A549 (cell line): ENCODE results near the gene C10orf105. TPM values are rescaled to one million over a fixed set of nuclear protein-coding genes. Genes with fewer than 3 reads are reported as not detected.

ENCODE experiments used
- ATAC-seq, 2 experiments: fragments of 200-7000 bp in 1 of 2; fragments of >200 bp in 1 of 2; cut with Nextera tagmentation in 1 of 2; cut with Tn5 transposase in 1 of 2; 3 replicates each; pipeline versions ENCODE4 v1.8.0 to v1.9.1; 2018 to 2020; ENCODE audit warnings: mild to moderate bottlenecking in 1 of 2, moderate library complexity in 1 of 2
- CTCF ChIA-PET: fragments of 300-600 bp; sonication (Branson Sonifier 250); formaldehyde crosslinking; extraction: SDS; loops from one replicate; lab custom pipeline; 2021; ENCODE audit warnings: antibody characterized with exemption, inconsistent platforms; lab: Yijun Ruan, JAX
- POLR2A ChIA-PET: fragments of 350-600 bp; formaldehyde crosslinking; extraction: SDS; loops from one replicate; lab custom pipeline; 2021; ENCODE audit warnings: antibody characterized with exemption, inconsistent platforms; lab: Yijun Ruan, JAX
- DNase-seq, 2 experiments: peaks; one replicate each; pipeline versions ENCODE4 v3.0.0 to v3.0.0-alpha.2; 2011 to 2016; ENCODE audit warnings: low read depth in 1 of 2, low spot score in 1 of 2
- FAIRE-seq: peaks from 2 replicates; lab custom pipeline; 2011; peaks lifted over from hg19 to GRCh38; lab: Jason Lieb, UNC
- H3K27ac ChIP-seq, 2 experiments: fragments of >200 bp; sonication (Bioruptor Twin); formaldehyde crosslinking; 3 replicates each; pipeline ENCODE4 v1.5.1; 2016 to 2017
- H3K4me1 ChIP-seq: fragments of >200 bp; sonication (Bioruptor Twin); formaldehyde crosslinking; 3 replicates; pipeline ENCODE4 v1.6.1; 2016
- H3K4me2 ChIP-seq: fragments of >200 bp; sonication (Bioruptor Twin); formaldehyde crosslinking; 3 replicates; pipeline ENCODE4 v1.6.1; 2016
- H3K4me3 ChIP-seq: fragments of >200 bp; sonication (Bioruptor Twin); formaldehyde crosslinking; 3 replicates; pipeline ENCODE4 v1.5.1; 2016
- H3K9me3 ChIP-seq: fragments of >200 bp; sonication (Bioruptor Twin); formaldehyde crosslinking; 3 replicates; pipeline ENCODE4 v1.6.1; 2016
- CBX2 ChIP-seq: fragments of 200-600 bp; sonication (generic); IDR thresholded peaks from 2 replicates; pipeline ENCODE4 v1.6.1; 2016; ENCODE audit warnings: low read depth, mild to moderate bottlenecking, borderline replicate concordance
- CTCF ChIP-seq: fragments of >200 bp; sonication (Bioruptor Twin); formaldehyde crosslinking; IDR thresholded peaks from 3 replicates; pipeline ENCODE4 v1.5.1; 2016
- ELK1 ChIP-seq: fragments of 150-350 bp; IDR thresholded peaks from 2 replicates; pipeline ENCODE4 v1.6.1; 2014; ENCODE audit warnings: low read depth, mild to moderate bottlenecking, low read length
- GATA3 ChIP-seq: IDR thresholded peaks from 2 replicates; pipeline ENCODE4 v1.6.1; 2012; ENCODE audit warnings: borderline replicate concordance
- HEYL ChIP-seq: fragments of 250-450 bp; sonication (Bioruptor Pico); IDR thresholded peaks from 2 replicates; pipeline ENCODE4 v1.8.0; 2021; ENCODE audit warnings: mild to moderate bottlenecking, moderate library complexity
- HOXA7 ChIP-seq: fragments of 250-450 bp; sonication (Bioruptor Pico); IDR thresholded peaks from 2 replicates; pipeline ENCODE4 v1.5.0; 2020; ENCODE audit warnings: mild to moderate bottlenecking, moderate library complexity
- MYC ChIP-seq: IDR thresholded peaks from 2 replicates; pipeline ENCODE4 v1.6.1; 2012; ENCODE audit warnings: mild to moderate bottlenecking, inconsistent platforms, low read length, improper control_type of control experiment, borderline replicate concordance
- NPAS2 ChIP-seq: fragments of 250-450 bp; sonication (Bioruptor Pico); IDR thresholded peaks from 2 replicates; pipeline ENCODE4 v1.8.0; 2022; ENCODE audit warnings: mild to moderate bottlenecking, moderate library complexity, borderline replicate concordance
- PBX3 ChIP-seq: IDR thresholded peaks from 2 replicates; pipeline ENCODE4 v1.6.1; 2012
- POLR2A ChIP-seq: IDR thresholded peaks from 2 replicates; pipeline ENCODE4 v1.6.1; 2012; ENCODE audit warnings: mild to moderate bottlenecking, low read length
- WGBS: methylation state at CpG from one replicate; pipeline ENCODE4 v1.1.6; 2017; ENCODE audit errors: missing lambda C conversion rate; 5-methylcytosine and 5-hydroxymethylcytosine counted together
- polyA plus RNA-seq, 4 experiments: library from polyadenylated mRNA; depleted of rRNA in 3 of 4; stranded (reverse); fragments of >200 nt; fragmentation: RNase III in 1 of 4; extraction: RNeasy Plus Mini Kit Qiagen cat#74134 plus additional on column Dnase treatment in 1 of 4; gene quantifications; 2 replicates in 3 of 4; 3 replicates in 1 of 4; pipeline ENCODE4 v1.2.3, GENCODE V29; 2011 to 2017

C10orf105 gene
- polyA plus RNA-seq, 2 of the 4 experiments (the other 2 are of a cell fraction), result not detected

- Histone ChIP-seq H3K4me3 (no peak overlapping the region), H3K9me3 (no peaks in the 10 kb centered on the region), H3K4me1 (peaks cover 10% of the 10 kb centered on the region), H3K27ac (no peak overlapping the region), H3K4me2 (no peak overlapping the region)
- FAIRE-seq (no peak), ATAC-seq (no peak), DNase-seq (no peak)
- no peak for TF ChIP-seq HOXA7
- no peak for TF ChIP-seq GATA3
- TF ChIP-seq CBX2, result no peak
- no peak for TF ChIP-seq NPAS2
- TF ChIP-seq CTCF, result no peak
- TF ChIP-seq ELK1, result no peak
- no peak for TF ChIP-seq HEYL (CRISPR knock-in tag)
- TF ChIP-seq PBX3, result no peak
- no peak for TF ChIP-seq MYC
- TF ChIP-seq POLR2A, result no peak
- 86% methylated on average over 11 of the region's 28 CpGs for WGBS
- ChIA-PET POLR2A (no interaction called here), CTCF (no interaction called here)
These were observed 57.7 kb downstream of the C10orf105 start for GRCh38 chr10:71661779-71662336.

Other genes starting within 250 kb of the C10orf105 start
- 18.5 and 23.5 TPM in 2 replicates for gene VSIR, start 53.7 kb upstream of the C10orf105 start, polyA plus RNA-seq (2011; rRNA removed)
- gene VSIR, start 53.7 kb upstream of the C10orf105 start, polyA plus RNA-seq (2017; fragmentation: RNase III; extraction: RNeasy Plus Mini Kit Qiagen cat#74134 plus additional on column Dnase treatment), result 15.5 to 19.3 TPM (median 19.1 TPM) in 3 replicates
- gene PSAP, start 131.5 kb upstream of the C10orf105 start, polyA plus RNA-seq (2011; rRNA removed), result 1,519 and 1,660 TPM in 2 replicates
- gene PSAP, start 131.5 kb upstream of the C10orf105 start, polyA plus RNA-seq (2017; fragmentation: RNase III; extraction: RNeasy Plus Mini Kit Qiagen cat#74134 plus additional on column Dnase treatment), result 600 to 708 TPM (median 690 TPM) in 3 replicates
- 12.8 and 13.8 TPM in 2 replicates for gene CHST3, start 244.6 kb upstream of the C10orf105 start, polyA plus RNA-seq (2011; rRNA removed)
- gene CHST3, start 244.6 kb upstream of the C10orf105 start, polyA plus RNA-seq (2017; fragmentation: RNase III; extraction: RNeasy Plus Mini Kit Qiagen cat#74134 plus additional on column Dnase treatment), result 20.3 to 23.1 TPM (median 21.7 TPM) in 3 replicates